ENCODE results near the gene TMEM169.
A peak's percentile ranks its signal among the peaks of the same experiment; 100 is the strongest.

Gene TMEM169

GRCh38 chr2:216081487-216082116 lies at the start of gene TMEM169, which contains the start of gene PECR:
Gene TMEM169, plus strand, starts transcription at chr2:216081919. Its CDS starts 14,045 bp downstream, at chr2:216095964.
Gene PECR, minus strand, starts transcription at chr2:216081809. Its CDS starts 68 bp downstream, at chr2:216081741.
- peak; percentile 87 for DNase-seq

- DNase-seq: no peak
Observed at GRCh38 chr2:216031960-216032689, 49.6 kb upstream of the TMEM169 start.

GRCh38 chr2:216033403-216033802 lies 48.3 kb upstream of the TMEM169 start:
- DNase-seq: no peak

GRCh38 chr2:216034065-216034464 lies 47.7 kb upstream of the TMEM169 start:
- peak; percentile 63 for DNase-seq

GRCh38 chr2:216039918-216040317 lies 41.8 kb upstream of the TMEM169 start:
- no peak for DNase-seq

GRCh38 chr2:216041438-216041837 lies 40.3 kb upstream of the TMEM169 start:
- DNase-seq: no peak

GRCh38 chr2:216043949-216044348 lies 37.8 kb upstream of the TMEM169 start:
- no peak for DNase-seq

- DNase-seq: no peak
Observed at GRCh38 chr2:216044883-216045486, 36.7 kb upstream of the TMEM169 start.

- no peak for DNase-seq
Observed at GRCh38 chr2:216047397-216047796, 34.3 kb upstream of the TMEM169 start.

GRCh38 chr2:216049452-216049851 lies 32.3 kb upstream of the TMEM169 start:
- DNase-seq: no peak

- no peak for DNase-seq
Observed at GRCh38 chr2:216051350-216051749, 30.4 kb upstream of the TMEM169 start.

GRCh38 chr2:216052420-216052819 lies 29.3 kb upstream of the TMEM169 start:
- no peak for DNase-seq

GRCh38 chr2:216055680-216056079 lies 26.0 kb upstream of the TMEM169 start:
- no peak for DNase-seq

GRCh38 chr2:216056739-216057138 lies 25.0 kb upstream of the TMEM169 start:
- no peak for DNase-seq

GRCh38 chr2:216057688-216058193 lies 24.0 kb upstream of the TMEM169 start:
- no peak for DNase-seq

GRCh38 chr2:216059233-216059834 lies 22.4 kb upstream of the TMEM169 start:
- no peak for DNase-seq

- DNase-seq: no peak
Observed at GRCh38 chr2:216064014-216064630, 17.6 kb upstream of the TMEM169 start.

GRCh38 chr2:216064665-216065064 lies 17.1 kb upstream of the TMEM169 start:
- DNase-seq: no peak

- no peak for DNase-seq
Observed at GRCh38 chr2:216066230-216066629, 15.5 kb upstream of the TMEM169 start.

GRCh38 chr2:216069028-216069427 lies 12.7 kb upstream of the TMEM169 start:
- no peak for DNase-seq

- DNase-seq: no peak
Observed at GRCh38 chr2:216070195-216070594, 11.5 kb upstream of the TMEM169 start.

GRCh38 chr2:216071111-216071851 lies 10.4 kb upstream of the TMEM169 start:
- DNase-seq: no peak
